Loucy (cell line): ENCODE measurements around the gene FBLN5.

Experiments
- H2AFZ ChIP-seq: fragments of 200-600 bp; sonication (generic); 2 replicates; pipeline ENCODE4 v1.6.0; 2016; ENCODE audit warnings: antibody characterized with exemption, mild to moderate bottlenecking, low read length, moderate library complexity
- H3F3A ChIP-seq: fragments of 200-600 bp; 2 replicates; pipeline ENCODE4 v1.6.0; 2016; ENCODE audit warnings: antibody characterized with exemption, low read depth, mild to moderate bottlenecking
- H3K27me3 ChIP-seq: fragments of 200-600 bp; sonication (generic); 2 replicates; pipeline ENCODE4 v1.6.1; 2014; ENCODE audit warnings: low read length, mild to moderate bottlenecking; ENCODE audit not compliant: insufficient read depth, poor library complexity, severe bottlenecking
- H3K36me3 ChIP-seq: fragments of 200-600 bp; sonication (generic); 2 replicates; pipeline ENCODE4 v1.6.1; 2016; ENCODE audit warnings: low read length; ENCODE audit not compliant: insufficient read depth
- H3K4me1 ChIP-seq: fragments of 200-600 bp; sonication (generic); 2 replicates; pipeline ENCODE4 v1.5.1; 2014; ENCODE audit warnings: low read length, mild to moderate bottlenecking; ENCODE audit not compliant: insufficient read depth, poor library complexity, severe bottlenecking
- H3K4me2 ChIP-seq: fragments of 200-600 bp; sonication (generic); 2 replicates; pipeline ENCODE4 v1.6.0; 2014; ENCODE audit warnings: antibody characterized with exemption, low read length, low read depth, mild to moderate bottlenecking; ENCODE audit not compliant: poor library complexity, severe bottlenecking
- H3K4me3 ChIP-seq: fragments of 200-600 bp; sonication (generic); 2 replicates; pipeline ENCODE4 v1.5.1; 2014; ENCODE audit warnings: low read length, mild to moderate bottlenecking, mixed read lengths; ENCODE audit not compliant: poor library complexity, severe bottlenecking
- H3K79me2 ChIP-seq: fragments of 200-600 bp; sonication (generic); 2 replicates; pipeline ENCODE4 v1.6.1; 2014; ENCODE audit warnings: low read length; ENCODE audit not compliant: insufficient read depth
- H3K9ac ChIP-seq: fragments of 200-600 bp; sonication (generic); 2 replicates; pipeline ENCODE4 v1.6.0; 2014; ENCODE audit warnings: mild to moderate bottlenecking, low read depth, low read length, moderate library complexity; ENCODE audit not compliant: poor library complexity, severe bottlenecking
- H3K9me2 ChIP-seq: fragments of 200-600 bp; sonication (generic); replicated peaks from 2 replicates; pipeline ENCODE4 v1.6.1; 2016; ENCODE audit warnings: low read depth, low read length, mixed read lengths
- H3K9me3 ChIP-seq: fragments of 200-600 bp; sonication (generic); 2 replicates; pipeline ENCODE4 v1.6.1; 2014; ENCODE audit warnings: mild to moderate bottlenecking, antibody characterized with exemption, low read length, low read depth; ENCODE audit not compliant: insufficient read depth
- H4K20me1 ChIP-seq: fragments of 200-600 bp; sonication (generic); 2 replicates; pipeline ENCODE4 v1.6.0; 2014; ENCODE audit warnings: antibody characterized with exemption, low read length, mild to moderate bottlenecking; ENCODE audit not compliant: insufficient read depth, poor library complexity, severe bottlenecking
- EZH2phosphoT487 ChIP-seq: fragments of 200-600 bp; IDR thresholded peaks from 2 replicates; pipeline ENCODE4 v1.6.1; 2018; ENCODE audit warnings: antibody characterized with exemption, mild to moderate bottlenecking, moderate library complexity, borderline replicate concordance
- TF ChIP-seq, protein P1 (sequence below): fragments of 200-600 bp; sonication (generic); conservative IDR thresholded peaks from 2 replicates; pipeline ENCODE4 v1.5.1; 2014; ENCODE audit warnings: mild to moderate bottlenecking, antibody characterized with exemption, low read length

The FBLN5 gene

DNA sequence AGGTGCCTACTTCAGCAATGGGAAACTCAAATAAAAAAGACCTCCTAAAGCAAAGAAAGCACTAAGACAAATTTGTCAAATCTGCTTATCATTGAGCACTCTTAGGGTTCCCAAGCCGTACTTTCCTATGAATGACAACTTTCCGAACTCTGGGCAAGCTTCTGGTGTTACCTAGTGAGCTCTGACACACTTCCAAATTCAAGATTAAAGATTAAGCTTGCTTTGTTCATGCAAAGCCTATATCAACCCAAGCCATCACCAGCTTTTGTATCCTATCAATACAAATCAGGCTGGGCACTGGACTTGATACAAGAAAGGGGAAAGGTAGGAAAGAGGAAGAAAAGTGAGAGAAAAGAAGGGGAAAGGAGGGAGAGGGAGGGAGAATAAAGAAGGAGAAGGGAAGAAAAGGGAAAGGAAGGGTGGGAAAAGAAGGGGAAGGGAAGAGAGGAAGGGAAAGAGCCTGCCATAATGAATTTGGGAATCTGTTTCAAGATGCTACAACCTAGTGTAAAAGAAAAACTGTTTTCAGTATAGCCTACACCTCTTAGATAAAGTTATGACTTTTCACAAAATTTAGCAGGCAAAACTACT lies 23.8 kb upstream of the FBLN5 start:
- no peaks in the 10 kb centered on the region for H4K20me1 ChIP-seq
- no peaks in the 10 kb centered on the region for H3K27me3 ChIP-seq
- H3K36me3 ChIP-seq, result peaks cover 66% of the 10 kb centered on the region
- H3K4me2 ChIP-seq, result no peak overlapping the region
- no peaks in the 10 kb centered on the region for H3K79me2 ChIP-seq
- TF ChIP-seq, protein P1, sequence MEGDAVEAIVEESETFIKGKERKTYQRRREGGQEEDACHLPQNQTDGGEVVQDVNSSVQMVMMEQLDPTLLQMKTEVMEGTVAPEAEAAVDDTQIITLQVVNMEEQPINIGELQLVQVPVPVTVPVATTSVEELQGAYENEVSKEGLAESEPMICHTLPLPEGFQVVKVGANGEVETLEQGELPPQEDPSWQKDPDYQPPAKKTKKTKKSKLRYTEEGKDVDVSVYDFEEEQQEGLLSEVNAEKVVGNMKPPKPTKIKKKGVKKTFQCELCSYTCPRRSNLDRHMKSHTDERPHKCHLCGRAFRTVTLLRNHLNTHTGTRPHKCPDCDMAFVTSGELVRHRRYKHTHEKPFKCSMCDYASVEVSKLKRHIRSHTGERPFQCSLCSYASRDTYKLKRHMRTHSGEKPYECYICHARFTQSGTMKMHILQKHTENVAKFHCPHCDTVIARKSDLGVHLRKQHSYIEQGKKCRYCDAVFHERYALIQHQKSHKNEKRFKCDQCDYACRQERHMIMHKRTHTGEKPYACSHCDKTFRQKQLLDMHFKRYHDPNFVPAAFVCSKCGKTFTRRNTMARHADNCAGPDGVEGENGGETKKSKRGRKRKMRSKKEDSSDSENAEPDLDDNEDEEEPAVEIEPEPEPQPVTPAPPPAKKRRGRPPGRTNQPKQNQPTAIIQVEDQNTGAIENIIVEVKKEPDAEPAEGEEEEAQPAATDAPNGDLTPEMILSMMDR, result no peak
- no peak for TF ChIP-seq EZH2phosphoT487
- H3F3A ChIP-seq, result no peaks in the 10 kb centered on the region; the same call in 1 of the 2 replicates
- no peaks in the 10 kb centered on the region for H3K9me3 ChIP-seq
- no peaks in the 10 kb centered on the region for H3K9me2 ChIP-seq
- no peaks in the 10 kb centered on the region for H3K4me1 ChIP-seq
- no peak overlapping the region for H3K4me3 ChIP-seq
- no peak overlapping the region for H3K9ac ChIP-seq
- no peak overlapping the region for H2AFZ ChIP-seq

- Histone ChIP-seq H3K4me2 (no peak overlapping the region), H3K9me3 (no peaks in the 10 kb centered on the region), H3K27me3 (no peaks in the 10 kb centered on the region), H3K36me3 (peaks cover 49% of the 10 kb centered on the region), H4K20me1 (no peaks in the 10 kb centered on the region), H2AFZ (no peak overlapping the region), H3K9ac (no peak overlapping the region), H3F3A (no peaks in the 10 kb centered on the region; the same call in 1 of the 2 replicates), H3K4me3 (no peak overlapping the region), H3K4me1 (no peaks in the 10 kb centered on the region), H3K9me2 (no peaks in the 10 kb centered on the region), H3K79me2 (no peaks in the 10 kb centered on the region)
- no peak for TF ChIP-seq EZH2phosphoT487
- TF ChIP-seq, protein P1, result no peak
Measured at GRCh38 chr14:91968280-91968679, 20.8 kb upstream of the FBLN5 start.

DNA sequence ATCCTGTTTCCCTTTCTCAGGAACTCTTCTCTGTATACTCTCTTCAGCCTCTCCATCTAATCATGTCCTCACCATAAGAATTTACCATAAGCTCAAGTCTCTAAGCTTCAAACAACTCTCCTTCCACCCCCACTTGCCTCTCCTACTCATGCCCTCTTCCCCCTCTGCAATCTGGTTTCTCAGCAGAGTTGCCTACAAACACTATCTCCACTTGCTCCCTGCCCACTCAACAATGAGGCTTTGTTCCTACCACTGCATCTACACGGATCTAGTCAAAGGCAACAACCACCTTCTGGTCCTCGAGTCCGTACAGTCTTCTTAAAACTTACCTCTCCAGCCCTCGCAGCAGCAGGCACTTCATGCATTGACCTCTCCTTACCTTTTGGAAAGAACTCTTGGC lies 17.2 kb upstream of the FBLN5 start:
- Histone ChIP-seq H3K4me3 (no peak overlapping the region), H3K9me3 (no peaks in the 10 kb centered on the region), H3F3A (no peaks in the 10 kb centered on the region; the same call in 1 of the 2 replicates), H3K27me3 (no peaks in the 10 kb centered on the region), H3K4me2 (no peak overlapping the region), H3K79me2 (no peaks in the 10 kb centered on the region), H3K9ac (no peak overlapping the region), H3K9me2 (no peaks in the 10 kb centered on the region), H4K20me1 (no peaks in the 10 kb centered on the region), H3K36me3 (peaks cover 25% of the 10 kb centered on the region), H3K4me1 (no peaks in the 10 kb centered on the region), H2AFZ (no peak overlapping the region)
- TF ChIP-seq, protein P1, result no peak
- no peak for TF ChIP-seq EZH2phosphoT487
